ENCODE results near the gene LYAR. TPM values are rescaled to one million over a fixed set of nuclear protein-coding genes. Genes with fewer than 3 reads are reported as not detected.

The LYAR gene
- total and polyA plus RNA-seq, 2 of the 13 experiments (the other 11 are each of a cell fraction or from before 2014, with no cell fraction given): 7.8 to 94.2 TPM

DNA sequence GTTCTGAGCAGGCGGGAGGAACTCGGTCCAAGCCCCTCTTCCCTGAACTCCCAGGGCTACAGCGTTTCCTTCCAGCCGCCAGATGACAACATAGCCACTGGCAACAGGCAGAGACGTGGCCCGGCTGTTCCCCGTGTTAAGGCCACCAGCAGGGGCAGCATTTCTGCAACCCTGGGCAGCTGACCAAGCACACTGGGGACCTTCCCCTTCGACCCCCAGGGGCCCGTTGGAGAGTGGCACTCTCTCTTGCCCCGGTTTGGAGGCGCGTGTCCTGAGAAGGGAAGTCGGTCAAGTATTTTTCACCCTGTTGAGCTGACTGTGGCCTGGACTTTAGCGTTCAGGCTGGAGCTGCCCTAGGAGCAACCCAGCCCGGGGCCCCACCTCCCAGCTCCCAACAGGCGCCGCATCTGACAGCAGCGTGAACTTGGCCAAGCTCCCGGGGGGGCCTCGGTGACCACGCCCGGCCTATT is 37.7 kb upstream of the LYAR start (continued):
- TF ChIP-seq, protein P1, sequence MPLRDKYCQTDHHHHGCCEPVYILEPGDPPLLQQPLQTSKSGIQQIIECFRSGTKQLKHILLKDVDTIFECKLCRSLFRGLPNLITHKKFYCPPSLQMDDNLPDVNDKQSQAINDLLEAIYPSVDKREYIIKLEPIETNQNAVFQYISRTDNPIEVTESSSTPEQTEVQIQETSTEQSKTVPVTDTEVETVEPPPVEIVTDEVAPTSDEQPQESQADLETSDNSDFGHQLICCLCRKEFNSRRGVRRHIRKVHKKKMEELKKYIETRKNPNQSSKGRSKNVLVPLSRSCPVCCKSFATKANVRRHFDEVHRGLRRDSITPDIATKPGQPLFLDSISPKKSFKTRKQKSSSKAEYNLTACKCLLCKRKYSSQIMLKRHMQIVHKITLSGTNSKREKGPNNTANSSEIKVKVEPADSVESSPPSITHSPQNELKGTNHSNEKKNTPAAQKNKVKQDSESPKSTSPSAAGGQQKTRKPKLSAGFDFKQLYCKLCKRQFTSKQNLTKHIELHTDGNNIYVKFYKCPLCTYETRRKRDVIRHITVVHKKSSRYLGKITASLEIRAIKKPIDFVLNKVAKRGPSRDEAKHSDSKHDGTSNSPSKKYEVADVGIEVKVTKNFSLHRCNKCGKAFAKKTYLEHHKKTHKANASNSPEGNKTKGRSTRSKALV (CRISPR knock-in tag; IDR thresholded peaks at IDR 0.05): no peak
- TF ChIP-seq, protein P2, sequence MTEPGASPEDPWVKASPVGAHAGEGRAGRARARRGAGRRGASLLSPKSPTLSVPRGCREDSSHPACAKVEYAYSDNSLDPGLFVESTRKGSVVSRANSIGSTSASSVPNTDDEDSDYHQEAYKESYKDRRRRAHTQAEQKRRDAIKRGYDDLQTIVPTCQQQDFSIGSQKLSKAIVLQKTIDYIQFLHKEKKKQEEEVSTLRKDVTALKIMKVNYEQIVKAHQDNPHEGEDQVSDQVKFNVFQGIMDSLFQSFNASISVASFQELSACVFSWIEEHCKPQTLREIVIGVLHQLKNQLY (CRISPR knock-in tag; IDR thresholded peaks at IDR 0.05): no peak
- TF ChIP-seq POLR2A (IDR thresholded peaks at IDR 0.05; ENCODE audit: insufficient read depth in 1 of 2, low read depth in 2 of 2, low read length in 2 of 2) (0 out of 4 replicates have a peak, but pooled peaks of 1 of the 2 experiments have one; percentile 39), ZNF234 (CRISPR knock-in tag; conservative IDR thresholded peaks at IDR 0.05) (no peak), ZZZ3 (CRISPR knock-in tag; IDR thresholded peaks at IDR 0.05; ENCODE audit: borderline replicate concordance) (no peak), SYNCRIP (IDR thresholded peaks at IDR 0.05; ENCODE audit: insufficient read depth, low read depth, low read length) (no peak), NCOA1 (CRISPR knock-in tag; IDR thresholded peaks at IDR 0.05) (no peak), ZNF703 (CRISPR knock-in tag; IDR thresholded peaks at IDR 0.05; ENCODE audit: borderline replicate concordance) (no peak), DNMT1 (CRISPR knock-in tag; IDR thresholded peaks at IDR 0.05) (no peak), ZNF773 (CRISPR knock-in tag; IDR thresholded peaks at IDR 0.05; ENCODE audit: borderline replicate concordance) (no peak), MIER3 (CRISPR knock-in tag; IDR thresholded peaks at IDR 0.05; ENCODE audit: borderline replicate concordance) (no peak), RARA (CRISPR knock-in tag; IDR thresholded peaks at IDR 0.05) (peak; percentile 34; the same call in 1 of the 2 replicates), SMC3 (IDR thresholded peaks at IDR 0.05; ENCODE audit: low read length) (no peak; the same call in 1 of the 2 replicates)
- TF ChIP-seq, protein P3, sequence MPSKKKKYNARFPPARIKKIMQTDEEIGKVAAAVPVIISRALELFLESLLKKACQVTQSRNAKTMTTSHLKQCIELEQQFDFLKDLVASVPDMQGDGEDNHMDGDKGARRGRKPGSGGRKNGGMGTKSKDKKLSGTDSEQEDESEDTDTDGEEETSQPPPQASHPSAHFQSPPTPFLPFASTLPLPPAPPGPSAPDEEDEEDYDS (CRISPR knock-in tag; IDR thresholded peaks at IDR 0.05): peak; percentile 15; the same call in 1 of the 2 replicates
- TF ChIP-seq, protein P4, sequence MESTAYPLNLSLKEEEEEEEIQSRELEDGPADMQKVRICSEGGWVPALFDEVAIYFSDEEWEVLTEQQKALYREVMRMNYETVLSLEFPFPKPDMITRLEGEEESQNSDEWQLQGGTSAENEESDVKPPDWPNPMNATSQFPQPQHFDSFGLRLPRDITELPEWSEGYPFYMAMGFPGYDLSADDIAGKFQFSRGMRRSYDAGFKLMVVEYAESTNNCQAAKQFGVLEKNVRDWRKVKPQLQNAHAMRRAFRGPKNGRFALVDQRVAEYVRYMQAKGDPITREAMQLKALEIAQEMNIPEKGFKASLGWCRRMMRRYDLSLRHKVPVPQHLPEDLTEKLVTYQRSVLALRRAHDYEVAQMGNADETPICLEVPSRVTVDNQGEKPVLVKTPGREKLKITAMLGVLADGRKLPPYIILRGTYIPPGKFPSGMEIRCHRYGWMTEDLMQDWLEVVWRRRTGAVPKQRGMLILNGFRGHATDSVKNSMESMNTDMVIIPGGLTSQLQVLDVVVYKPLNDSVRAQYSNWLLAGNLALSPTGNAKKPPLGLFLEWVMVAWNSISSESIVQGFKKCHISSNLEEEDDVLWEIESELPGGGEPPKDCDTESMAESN (CRISPR knock-in tag; conservative IDR thresholded peaks at IDR 0.05): no peak
- TF ChIP-seq, protein P5, sequence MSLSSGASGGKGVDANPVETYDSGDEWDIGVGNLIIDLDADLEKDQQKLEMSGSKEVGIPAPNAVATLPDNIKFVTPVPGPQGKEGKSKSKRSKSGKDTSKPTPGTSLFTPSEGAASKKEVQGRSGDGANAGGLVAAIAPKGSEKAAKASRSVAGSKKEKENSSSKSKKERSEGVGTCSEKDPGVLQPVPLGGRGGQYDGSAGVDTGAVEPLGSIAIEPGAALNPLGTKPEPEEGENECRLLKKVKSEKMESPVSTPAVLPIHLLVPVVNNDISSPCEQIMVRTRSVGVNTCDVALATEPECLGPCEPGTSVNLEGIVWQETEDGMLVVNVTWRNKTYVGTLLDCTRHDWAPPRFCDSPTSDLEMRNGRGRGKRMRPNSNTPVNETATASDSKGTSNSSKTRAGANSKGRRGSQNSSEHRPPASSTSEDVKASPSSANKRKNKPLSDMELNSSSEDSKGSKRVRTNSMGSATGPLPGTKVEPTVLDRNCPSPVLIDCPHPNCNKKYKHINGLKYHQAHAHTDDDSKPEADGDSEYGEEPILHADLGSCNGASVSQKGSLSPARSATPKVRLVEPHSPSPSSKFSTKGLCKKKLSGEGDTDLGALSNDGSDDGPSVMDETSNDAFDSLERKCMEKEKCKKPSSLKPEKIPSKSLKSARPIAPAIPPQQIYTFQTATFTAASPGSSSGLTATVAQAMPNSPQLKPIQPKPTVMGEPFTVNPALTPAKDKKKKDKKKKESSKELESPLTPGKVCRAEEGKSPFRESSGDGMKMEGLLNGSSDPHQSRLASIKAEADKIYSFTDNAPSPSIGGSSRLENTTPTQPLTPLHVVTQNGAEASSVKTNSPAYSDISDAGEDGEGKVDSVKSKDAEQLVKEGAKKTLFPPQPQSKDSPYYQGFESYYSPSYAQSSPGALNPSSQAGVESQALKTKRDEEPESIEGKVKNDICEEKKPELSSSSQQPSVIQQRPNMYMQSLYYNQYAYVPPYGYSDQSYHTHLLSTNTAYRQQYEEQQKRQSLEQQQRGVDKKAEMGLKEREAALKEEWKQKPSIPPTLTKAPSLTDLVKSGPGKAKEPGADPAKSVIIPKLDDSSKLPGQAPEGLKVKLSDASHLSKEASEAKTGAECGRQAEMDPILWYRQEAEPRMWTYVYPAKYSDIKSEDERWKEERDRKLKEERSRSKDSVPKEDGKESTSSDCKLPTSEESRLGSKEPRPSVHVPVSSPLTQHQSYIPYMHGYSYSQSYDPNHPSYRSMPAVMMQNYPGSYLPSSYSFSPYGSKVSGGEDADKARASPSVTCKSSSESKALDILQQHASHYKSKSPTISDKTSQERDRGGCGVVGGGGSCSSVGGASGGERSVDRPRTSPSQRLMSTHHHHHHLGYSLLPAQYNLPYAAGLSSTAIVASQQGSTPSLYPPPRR (CRISPR knock-in tag; IDR thresholded peaks at IDR 0.05; ENCODE audit: borderline replicate concordance): 0 out of 2 replicates have a peak, but pooled peaks have one; percentile 15
- TF ChIP-seq, protein P6, sequence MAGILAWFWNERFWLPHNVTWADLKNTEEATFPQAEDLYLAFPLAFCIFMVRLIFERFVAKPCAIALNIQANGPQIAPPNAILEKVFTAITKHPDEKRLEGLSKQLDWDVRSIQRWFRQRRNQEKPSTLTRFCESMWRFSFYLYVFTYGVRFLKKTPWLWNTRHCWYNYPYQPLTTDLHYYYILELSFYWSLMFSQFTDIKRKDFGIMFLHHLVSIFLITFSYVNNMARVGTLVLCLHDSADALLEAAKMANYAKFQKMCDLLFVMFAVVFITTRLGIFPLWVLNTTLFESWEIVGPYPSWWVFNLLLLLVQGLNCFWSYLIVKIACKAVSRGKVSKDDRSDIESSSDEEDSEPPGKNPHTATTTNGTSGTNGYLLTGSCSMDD (CRISPR knock-in tag; IDR thresholded peaks at IDR 0.05): no peak
- TF ChIP-seq, protein P7, sequence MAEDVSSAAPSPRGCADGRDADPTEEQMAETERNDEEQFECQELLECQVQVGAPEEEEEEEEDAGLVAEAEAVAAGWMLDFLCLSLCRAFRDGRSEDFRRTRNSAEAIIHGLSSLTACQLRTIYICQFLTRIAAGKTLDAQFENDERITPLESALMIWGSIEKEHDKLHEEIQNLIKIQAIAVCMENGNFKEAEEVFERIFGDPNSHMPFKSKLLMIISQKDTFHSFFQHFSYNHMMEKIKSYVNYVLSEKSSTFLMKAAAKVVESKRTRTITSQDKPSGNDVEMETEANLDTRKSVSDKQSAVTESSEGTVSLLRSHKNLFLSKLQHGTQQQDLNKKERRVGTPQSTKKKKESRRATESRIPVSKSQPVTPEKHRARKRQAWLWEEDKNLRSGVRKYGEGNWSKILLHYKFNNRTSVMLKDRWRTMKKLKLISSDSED (CRISPR knock-in tag; IDR thresholded peaks at IDR 0.05): no peak

Measured in HepG2 (cell line).